Adipocyte (in vitro differentiated cells): ENCODE measurements around the gene ZC3H12C.
"Not testable (repeated sequence)": the region's sequence is repeated elsewhere in the genome, so short reads cannot be mapped to it uniquely, and the experiment has no call there.

Experiments used
- DNase-seq: peaks from one replicate; pipeline ENCODE4 v3.0.0-alpha.2; 2015; ENCODE audit warnings: low read depth
- H3K27me3 ChIP-seq: replicated peaks from 2 replicates; pipeline ENCODE4 v1.7.0; 2013; ENCODE audit warnings: mild to moderate bottlenecking, low read length, moderate library complexity; ENCODE audit not compliant: control insufficient read depth, insufficient read depth
- H3K36me3 ChIP-seq: 2 replicates; pipeline ENCODE4 v1.7.0; 2013; ENCODE audit warnings: low read length, mild to moderate bottlenecking, moderate library complexity; ENCODE audit not compliant: control insufficient read depth, insufficient read depth, severe bottlenecking
- H3K4me1 ChIP-seq: 2 replicates; pipeline ENCODE4 v1.7.0; 2013; ENCODE audit warnings: mild to moderate bottlenecking, low read length, moderate library complexity; ENCODE audit not compliant: control insufficient read depth, insufficient read depth
- H3K4me3 ChIP-seq: 2 replicates; pipeline ENCODE4 v1.7.0; 2013; ENCODE audit warnings: mild to moderate bottlenecking, low read length, moderate library complexity
- H3K9ac ChIP-seq: 2 replicates; pipeline ENCODE4 v1.7.0; 2013; ENCODE audit warnings: mild to moderate bottlenecking, low read length, moderate library complexity
- H3K9me3 ChIP-seq: 2 replicates; pipeline ENCODE4 v1.7.0; 2013; ENCODE audit warnings: mild to moderate bottlenecking, low read length, moderate library complexity; ENCODE audit not compliant: control insufficient read depth

Gene ZC3H12C

DNA sequence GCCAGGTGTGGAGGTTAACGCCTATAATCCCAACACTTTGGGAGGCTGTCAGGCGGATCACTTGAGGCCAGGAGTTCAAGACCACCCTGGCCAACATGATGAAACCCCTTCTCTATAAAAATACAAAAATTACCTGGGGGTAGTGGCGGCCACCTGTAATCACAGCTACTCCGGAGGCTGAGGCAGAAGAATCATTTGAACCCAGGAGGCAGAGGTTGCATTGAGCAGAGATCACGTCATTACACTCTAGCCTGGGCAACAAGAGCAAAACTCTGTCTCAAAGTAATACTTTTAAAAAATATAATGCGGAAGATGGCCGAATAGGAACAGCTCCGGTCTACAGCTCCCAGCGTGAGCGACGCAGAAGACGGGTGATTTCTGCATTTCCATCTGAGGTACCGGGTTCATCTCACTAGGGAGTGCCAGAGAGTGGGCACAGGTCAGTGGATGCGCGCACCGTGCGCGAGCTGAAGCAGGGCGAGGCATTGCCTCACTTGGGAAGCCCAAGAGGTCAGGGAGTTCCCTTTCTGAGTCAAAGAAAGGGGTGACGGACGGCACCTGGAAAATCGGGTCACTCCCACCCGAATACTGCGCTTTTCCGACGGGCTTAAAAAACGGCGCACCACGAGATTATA lies 115.6 kb downstream of the ZC3H12C start:
- not testable (repeated sequence) for H3K9ac ChIP-seq, DNase-seq, H3K4me3 ChIP-seq, H3K9me3 ChIP-seq, H3K27me3 ChIP-seq, H3K36me3 ChIP-seq, H3K4me1 ChIP-seq

DNA sequence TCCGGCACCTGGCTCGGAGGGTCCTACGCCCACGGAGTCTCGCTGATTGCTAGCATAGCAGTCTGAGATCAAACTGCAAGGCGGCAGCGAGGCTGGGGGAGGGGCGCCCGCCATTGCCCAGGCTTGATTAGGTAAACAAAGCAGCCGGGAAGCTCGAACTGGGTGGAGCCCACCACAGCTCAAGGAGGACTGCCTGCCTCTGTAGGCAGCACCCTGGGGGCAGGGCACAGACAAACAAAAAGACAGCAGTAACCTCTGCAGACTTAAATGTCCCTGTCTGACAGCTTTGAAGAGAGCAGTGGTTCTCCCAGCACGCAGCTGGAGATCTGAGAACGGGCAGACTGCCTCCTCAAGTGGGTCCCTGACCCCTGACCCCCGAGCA lies 116.1 kb downstream of the ZC3H12C start:
- not testable (repeated sequence) for H3K27me3 ChIP-seq, H3K4me3 ChIP-seq, H3K9me3 ChIP-seq, DNase-seq, H3K36me3 ChIP-seq, H3K9ac ChIP-seq, H3K4me1 ChIP-seq

DNA sequence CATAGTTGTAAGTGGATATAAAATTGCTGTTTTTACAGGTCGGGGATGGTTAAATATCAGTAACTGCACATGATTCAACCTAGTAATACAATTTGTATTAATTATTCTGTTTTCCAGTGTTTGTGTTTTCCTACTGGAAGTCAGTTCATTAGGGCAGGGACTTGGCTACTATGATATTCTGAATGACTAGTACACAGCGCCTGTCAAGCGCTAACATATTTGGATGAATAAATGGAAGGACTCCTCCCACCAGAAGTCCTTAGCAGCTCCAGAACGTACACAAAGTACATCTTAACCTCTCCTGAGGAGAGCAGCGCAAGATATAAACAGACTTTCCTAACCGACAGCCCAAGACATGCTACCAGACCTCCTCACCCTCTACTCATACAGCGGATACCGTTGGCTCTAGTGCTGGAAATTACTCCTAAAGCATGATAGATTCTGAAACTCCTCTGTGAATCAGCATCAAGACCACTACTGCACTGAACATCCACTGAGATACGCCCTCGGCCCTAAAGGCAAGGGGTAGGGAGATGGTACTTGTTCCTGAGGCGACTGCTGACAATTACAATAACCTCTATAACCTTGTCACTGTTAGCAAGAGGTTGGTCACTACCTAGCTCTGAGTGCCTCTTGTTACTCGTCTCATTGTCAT lies 124.2 kb downstream of the ZC3H12C start:
- Histone ChIP-seq H3K4me3 (no peak overlapping the region), H3K9me3 (no peaks in the 10 kb centered on the region), H3K27me3 (no peaks in the 10 kb centered on the region), H3K4me1 (peaks cover 11% of the 10 kb centered on the region), H3K36me3 (no peaks in the 10 kb centered on the region), H3K9ac (no peak overlapping the region)
- no peak for DNase-seq

DNA sequence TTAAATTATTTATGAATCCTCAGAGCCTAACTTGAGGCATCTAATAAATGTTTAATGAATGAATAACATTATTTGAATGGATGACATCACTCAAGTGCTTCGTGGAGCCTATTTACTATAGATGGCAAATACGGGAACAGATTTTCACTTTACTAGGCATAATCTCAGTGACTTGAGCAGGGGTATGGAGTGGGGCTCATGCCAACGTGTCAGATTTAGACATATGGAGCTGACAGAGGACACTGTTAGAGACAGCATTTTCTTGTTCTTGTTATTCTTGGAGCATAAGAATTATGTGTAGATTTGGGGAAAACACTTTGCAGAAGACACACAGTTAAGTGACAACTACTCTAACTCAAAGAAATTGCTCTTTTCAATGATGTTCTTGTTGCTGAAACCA lies 124.7 kb downstream of the ZC3H12C start:
- H3K4me1 ChIP-seq, result peaks cover 11% of the 10 kb centered on the region
- no peaks in the 10 kb centered on the region for H3K9me3 ChIP-seq
- H3K4me3 ChIP-seq, result no peak overlapping the region
- no peaks in the 10 kb centered on the region for H3K27me3 ChIP-seq
- DNase-seq, result no peak
- no peak overlapping the region for H3K9ac ChIP-seq
- no peaks in the 10 kb centered on the region for H3K36me3 ChIP-seq

DNA sequence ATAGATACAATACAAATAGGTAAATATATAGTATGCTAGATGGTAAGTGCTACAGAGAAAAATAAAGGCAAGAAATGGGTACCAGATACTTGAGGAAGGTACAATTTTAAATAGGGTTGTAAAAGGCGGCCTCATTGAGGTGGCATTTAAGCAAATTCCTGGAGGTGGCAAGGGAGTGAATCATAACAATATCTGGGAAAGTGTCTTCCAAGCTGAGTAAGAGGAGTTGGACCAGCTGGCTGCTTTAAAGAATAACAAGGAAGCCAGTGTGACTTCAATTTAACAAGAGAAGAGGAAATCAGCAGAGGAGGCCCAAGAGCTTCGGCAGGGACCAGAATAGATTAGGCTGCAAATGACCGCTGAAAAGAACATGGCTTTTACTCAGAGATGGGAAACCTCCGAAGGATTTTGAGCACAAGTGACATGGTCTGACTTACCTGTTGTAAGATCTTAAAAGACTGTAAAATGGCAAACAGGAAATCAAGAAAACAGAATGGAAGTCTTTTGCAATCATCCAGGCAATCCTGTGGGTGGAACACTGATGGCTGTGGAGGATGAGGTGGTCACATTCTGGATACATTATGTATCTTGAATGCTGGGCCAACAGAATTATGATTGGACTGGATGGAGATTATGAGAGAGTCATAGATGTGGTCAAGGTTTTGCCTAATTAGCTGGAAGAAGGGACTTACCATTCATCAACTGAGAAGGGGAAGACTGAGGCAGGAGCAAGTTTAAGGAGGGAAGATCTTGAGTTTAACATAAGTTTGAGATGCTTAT lies 126.0 kb downstream of the ZC3H12C start:
- no peak overlapping the region for H3K9ac ChIP-seq
- H3K4me3 ChIP-seq, result no peak overlapping the region
- H3K27me3 ChIP-seq, result no peaks in the 10 kb centered on the region
- peak; percentile 19 for DNase-seq
- no peaks in the 10 kb centered on the region for H3K9me3 ChIP-seq
- H3K36me3 ChIP-seq, result peaks cover 1% of the 10 kb centered on the region
- peaks cover 11% of the 10 kb centered on the region for H3K4me1 ChIP-seq
